ENCODE measurements around the gene NAAA. TPM values are rescaled to one million over a fixed set of nuclear protein-coding genes. Genes with fewer than 3 reads are reported as not detected.
A peak's percentile ranks its signal among the peaks of the same experiment; 100 is the strongest.

NAAA gene
- total RNA-seq, 1 experiment from 2014 or later, result 17.0 TPM

DNA sequence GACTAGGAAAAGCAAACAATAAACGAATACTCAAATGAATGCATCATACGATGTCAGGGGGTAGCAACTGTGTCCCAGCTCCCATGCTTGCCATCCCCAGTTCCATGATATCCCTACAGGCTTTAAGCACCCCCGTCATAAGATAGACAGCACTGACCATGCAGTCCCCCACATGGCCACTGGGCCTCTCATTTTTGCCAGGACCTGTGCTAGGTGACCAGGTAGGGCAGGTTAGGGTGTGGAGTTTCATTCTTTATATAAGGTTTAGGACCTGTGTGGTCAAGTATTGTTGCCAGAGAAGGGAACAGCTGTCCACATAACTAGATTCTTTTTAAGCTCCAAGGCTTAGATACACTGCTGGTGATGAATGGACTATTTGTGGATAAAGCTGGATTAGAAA lies 48.3 kb downstream of the NAAA start:
- no peaks in the 10 kb centered on the region; the same call in 1 of the 2 replicates for H3K27me3 ChIP-seq (ENCODE audit: insufficient read depth, low read length)
- no peaks in the 10 kb centered on the region for H3K9me3 ChIP-seq (ENCODE audit: control insufficient read depth in 1 of 2, insufficient read depth in 1 of 2, low read depth in 1 of 2, low read length in 2 of 2)
- no peak overlapping the region for H3K4me3 ChIP-seq (replicated peaks in 1 of 2; ENCODE audit: low read depth in 1 of 2, low read length in 2 of 2)
- peak; percentile 94 for ATAC-seq
- H3K4me2 ChIP-seq (ENCODE audit: low read length), result no peak overlapping the region
- no peak overlapping the region for H3K9ac ChIP-seq (ENCODE audit: low read length)
- no peak overlapping the region for H2AFZ ChIP-seq (ENCODE audit: low read depth, low read length, poor library complexity, severe bottlenecking)
- no peak overlapping the region for H3K27ac ChIP-seq (ENCODE audit: low read depth, low read length)
- RAD21 ChIA-PET (ENCODE audit: low non-redundant PET in 1 of 2, low total read pairs in 2 of 2, uncharacterized antibody in 2 of 2, unreplicated experiment in 2 of 2), result no interaction called here
- no peaks in the 10 kb centered on the region for H3K9me2 ChIP-seq (ENCODE audit: insufficient read depth)
- peak; percentile 33 for DNase-seq (ENCODE audit: low read depth, low spot score)
- no TSS peak for BruUV-seq (replicated peaks)
- no peaks in the 10 kb centered on the region for H4K20me1 ChIP-seq (ENCODE audit: insufficient read depth)
- CTCF ChIA-PET, result interaction anchor here (1.5 kb wide), 1 partner anchor 485 kb away, joined by 3 read pairs; no protein-coding TSS in a partner anchor
- TF ChIP-seq EZH2 (IDR thresholded peaks at IDR 0.05) (no peak), YY1 (IDR thresholded peaks at IDR 0.05; ENCODE audit: extremely low read depth, insufficient replicate concordance, low read depth, low read length) (no peak), FOSL1 (IDR thresholded peaks at IDR 0.05; ENCODE audit: low read depth) (no peak), ELF1 (IDR thresholded peaks at IDR 0.05; ENCODE audit: borderline replicate concordance, low read depth) (no peak)
- TF ChIP-seq, protein P1, sequence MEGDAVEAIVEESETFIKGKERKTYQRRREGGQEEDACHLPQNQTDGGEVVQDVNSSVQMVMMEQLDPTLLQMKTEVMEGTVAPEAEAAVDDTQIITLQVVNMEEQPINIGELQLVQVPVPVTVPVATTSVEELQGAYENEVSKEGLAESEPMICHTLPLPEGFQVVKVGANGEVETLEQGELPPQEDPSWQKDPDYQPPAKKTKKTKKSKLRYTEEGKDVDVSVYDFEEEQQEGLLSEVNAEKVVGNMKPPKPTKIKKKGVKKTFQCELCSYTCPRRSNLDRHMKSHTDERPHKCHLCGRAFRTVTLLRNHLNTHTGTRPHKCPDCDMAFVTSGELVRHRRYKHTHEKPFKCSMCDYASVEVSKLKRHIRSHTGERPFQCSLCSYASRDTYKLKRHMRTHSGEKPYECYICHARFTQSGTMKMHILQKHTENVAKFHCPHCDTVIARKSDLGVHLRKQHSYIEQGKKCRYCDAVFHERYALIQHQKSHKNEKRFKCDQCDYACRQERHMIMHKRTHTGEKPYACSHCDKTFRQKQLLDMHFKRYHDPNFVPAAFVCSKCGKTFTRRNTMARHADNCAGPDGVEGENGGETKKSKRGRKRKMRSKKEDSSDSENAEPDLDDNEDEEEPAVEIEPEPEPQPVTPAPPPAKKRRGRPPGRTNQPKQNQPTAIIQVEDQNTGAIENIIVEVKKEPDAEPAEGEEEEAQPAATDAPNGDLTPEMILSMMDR (IDR thresholded peaks at IDR 0.05 in 2 of 3, conservative IDR thresholded peaks at IDR 0.05 in 1 of 3; ENCODE audit: borderline replicate concordance in 1 of 3, insufficient read depth in 1 of 3, low read depth in 2 of 3, low read length in 2 of 3), result peak in 2 of 3 experiments; percentile 56 to 65; a peak in 4 of 6 replicates
- TF ChIP-seq, protein P2, sequence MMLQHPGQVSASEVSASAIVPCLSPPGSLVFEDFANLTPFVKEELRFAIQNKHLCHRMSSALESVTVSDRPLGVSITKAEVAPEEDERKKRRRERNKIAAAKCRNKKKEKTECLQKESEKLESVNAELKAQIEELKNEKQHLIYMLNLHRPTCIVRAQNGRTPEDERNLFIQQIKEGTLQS (IDR thresholded peaks at IDR 0.05), result no peak
- H3K79me2 ChIP-seq (ENCODE audit: insufficient read depth, low read length), result no peaks in the 10 kb centered on the region
- intact Hi-C loops (cut with micrococcal nuclease), result no loop called here
- H3K4me1 ChIP-seq (ENCODE audit: control insufficient read depth in 1 of 2, insufficient read depth in 2 of 2, low read length in 2 of 2), result no peaks in the 10 kb centered on the region
- POLR2A ChIA-PET, result no interaction called here
- H3K36me3 ChIP-seq (ENCODE audit: control insufficient read depth in 1 of 2, insufficient read depth in 2 of 2, low read length in 2 of 2), result no peaks in the 10 kb centered on the region

DNA sequence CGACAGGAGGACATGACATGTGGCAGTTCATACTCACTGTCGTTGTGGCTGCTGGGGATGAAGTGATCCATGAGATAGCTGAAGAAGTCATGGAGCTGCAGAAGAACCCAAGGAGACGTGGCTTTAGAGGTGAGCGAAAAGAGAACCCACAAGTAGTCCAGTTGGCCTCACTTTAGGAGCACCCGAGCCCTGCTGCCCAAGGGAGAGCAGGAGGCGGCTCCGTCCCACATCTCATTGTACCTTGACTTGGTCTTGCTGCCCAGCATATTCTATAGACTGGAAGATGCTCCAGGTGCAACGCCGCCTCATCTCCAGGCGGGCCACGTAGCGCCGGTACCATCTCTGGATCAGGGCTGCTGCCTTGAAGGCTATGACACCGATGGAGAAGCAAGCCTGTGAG lies 49.2 kb downstream of the NAAA start:
- TF ChIP-seq, protein P3, sequence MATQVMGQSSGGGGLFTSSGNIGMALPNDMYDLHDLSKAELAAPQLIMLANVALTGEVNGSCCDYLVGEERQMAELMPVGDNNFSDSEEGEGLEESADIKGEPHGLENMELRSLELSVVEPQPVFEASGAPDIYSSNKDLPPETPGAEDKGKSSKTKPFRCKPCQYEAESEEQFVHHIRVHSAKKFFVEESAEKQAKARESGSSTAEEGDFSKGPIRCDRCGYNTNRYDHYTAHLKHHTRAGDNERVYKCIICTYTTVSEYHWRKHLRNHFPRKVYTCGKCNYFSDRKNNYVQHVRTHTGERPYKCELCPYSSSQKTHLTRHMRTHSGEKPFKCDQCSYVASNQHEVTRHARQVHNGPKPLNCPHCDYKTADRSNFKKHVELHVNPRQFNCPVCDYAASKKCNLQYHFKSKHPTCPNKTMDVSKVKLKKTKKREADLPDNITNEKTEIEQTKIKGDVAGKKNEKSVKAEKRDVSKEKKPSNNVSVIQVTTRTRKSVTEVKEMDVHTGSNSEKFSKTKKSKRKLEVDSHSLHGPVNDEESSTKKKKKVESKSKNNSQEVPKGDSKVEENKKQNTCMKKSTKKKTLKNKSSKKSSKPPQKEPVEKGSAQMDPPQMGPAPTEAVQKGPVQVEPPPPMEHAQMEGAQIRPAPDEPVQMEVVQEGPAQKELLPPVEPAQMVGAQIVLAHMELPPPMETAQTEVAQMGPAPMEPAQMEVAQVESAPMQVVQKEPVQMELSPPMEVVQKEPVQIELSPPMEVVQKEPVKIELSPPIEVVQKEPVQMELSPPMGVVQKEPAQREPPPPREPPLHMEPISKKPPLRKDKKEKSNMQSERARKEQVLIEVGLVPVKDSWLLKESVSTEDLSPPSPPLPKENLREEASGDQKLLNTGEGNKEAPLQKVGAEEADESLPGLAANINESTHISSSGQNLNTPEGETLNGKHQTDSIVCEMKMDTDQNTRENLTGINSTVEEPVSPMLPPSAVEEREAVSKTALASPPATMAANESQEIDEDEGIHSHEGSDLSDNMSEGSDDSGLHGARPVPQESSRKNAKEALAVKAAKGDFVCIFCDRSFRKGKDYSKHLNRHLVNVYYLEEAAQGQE (IDR thresholded peaks at IDR 0.05; ENCODE audit: low read depth), result no peak
- TF ChIP-seq, protein P2 (IDR thresholded peaks at IDR 0.05), result no peak
- TF ChIP-seq SIN3A (IDR thresholded peaks at IDR 0.05; ENCODE audit: low read depth) (no peak), CEBPB (IDR thresholded peaks at IDR 0.05; ENCODE audit: low read depth) (no peak), JUND (IDR thresholded peaks at IDR 0.05) (no peak), TCF7L2 (IDR thresholded peaks at IDR 0.05; ENCODE audit: borderline replicate concordance, extremely low read depth, insufficient read depth, insufficient read length) (no peak), RAD21 (IDR thresholded peaks at IDR 0.05; ENCODE audit: low read depth) (no peak), ZNF274 (IDR thresholded peaks at IDR 0.05; ENCODE audit: low read depth, low read length) (no peak), EZH2 (IDR thresholded peaks at IDR 0.05) (no peak), FOSL1 (IDR thresholded peaks at IDR 0.05; ENCODE audit: low read depth) (no peak), POLR2A (IDR thresholded peaks at IDR 0.05; ENCODE audit: borderline replicate concordance, extremely low read depth, insufficient read depth, insufficient read length) (no peak), EGR1 (IDR thresholded peaks at IDR 0.05; ENCODE audit: low read depth) (no peak), YY1 (IDR thresholded peaks at IDR 0.05; ENCODE audit: extremely low read depth, insufficient replicate concordance, low read depth, low read length) (no peak)
- Histone ChIP-seq H3K9me3 (ENCODE audit: control insufficient read depth in 1 of 2, insufficient read depth in 1 of 2, low read depth in 1 of 2, low read length in 2 of 2) (no peaks in the 10 kb centered on the region), H3K9me2 (ENCODE audit: insufficient read depth) (no peaks in the 10 kb centered on the region), H3K4me2 (ENCODE audit: low read length) (no peak overlapping the region), H3K4me3 (replicated peaks in 1 of 2; ENCODE audit: low read depth in 1 of 2, low read length in 2 of 2) (no peak overlapping the region), H3K4me1 (ENCODE audit: control insufficient read depth in 1 of 2, insufficient read depth in 2 of 2, low read length in 2 of 2) (no peaks in the 10 kb centered on the region), H3K27ac (ENCODE audit: low read depth, low read length) (no peak overlapping the region), H3K27me3 (ENCODE audit: insufficient read depth, low read length) (no peaks in the 10 kb centered on the region; the same call in 1 of the 2 replicates), H2AFZ (ENCODE audit: low read depth, low read length, poor library complexity, severe bottlenecking) (no peak overlapping the region), H4K20me1 (ENCODE audit: insufficient read depth) (no peaks in the 10 kb centered on the region), H3K36me3 (ENCODE audit: control insufficient read depth in 1 of 2, insufficient read depth in 2 of 2, low read length in 2 of 2) (no peaks in the 10 kb centered on the region), H3K79me2 (ENCODE audit: insufficient read depth, low read length) (no peaks in the 10 kb centered on the region), H3K9ac (ENCODE audit: low read length) (no peak overlapping the region)
- no TSS peak for BruUV-seq (replicated peaks)
- intact Hi-C loops (cut with micrococcal nuclease), result no loop called here
- ChIA-PET POLR2A (no interaction called here), CTCF (interaction anchor here (1.5 kb wide), 1 partner anchor 486 kb away, joined by 3 read pairs; no protein-coding TSS in a partner anchor), RAD21 (ENCODE audit: low non-redundant PET in 1 of 2, low total read pairs in 2 of 2, uncharacterized antibody in 2 of 2, unreplicated experiment in 2 of 2) (no interaction called here)
- no peak for ATAC-seq
- DNase-seq (ENCODE audit: low read depth, low spot score), result no peak

Measured in HCT116 (cell line).